T-cell (primary cell): ENCODE measurements around the gene ZBTB37. TPM values are rescaled to one million over a fixed set of nuclear protein-coding genes. Genes with fewer than 3 reads are reported as not detected.
"Not testable (repeated sequence)": the region's sequence is repeated elsewhere in the genome, so short reads cannot be mapped to it uniquely, and the experiment has no call there.

ENCODE experiments used
- ATAC-seq, 4 experiments: fragments of 200-7000 bp in 3 of 4; fragments of 150-1000 bp in 1 of 4; cut with Tn5 transposase; replicated peaks in 1 of 4; 1 replicate in 3 of 4; 2 replicates in 1 of 4; pipeline ENCODE4 v1.10.0; 2021; ENCODE audit warnings: moderate library complexity in 3 of 4, mild to moderate bottlenecking in 2 of 4, moderate number of reproducible peaks in 1 of 4
- CTCF ChIA-PET, 2 donors: fragments of 300-600 bp; sonication (Branson Sonifier 250); formaldehyde crosslinking; loops; one replicate each; lab custom pipeline; 2022; ENCODE audit warnings: antibody characterized with exemption in 2 of 2; lab: Charles Lee
- POLR2A ChIA-PET, 2 donors: fragments of 300-600 bp; sonication (Branson Sonifier 250); formaldehyde crosslinking; loops; one replicate each; lab custom pipeline; 2022; ENCODE audit warnings: antibody characterized with exemption in 2 of 2; lab: Charles Lee
- DNase-seq, 35 experiments: peaks; one replicate each; pipeline versions ENCODE4 v3.0.0 to v3.0.0-alpha.2; 2013 to 2023
- H3K27ac ChIP-seq: one replicate; pipeline ENCODE4 v1.5.1; 2013; ENCODE audit warnings: low read length
- H3K27me3 ChIP-seq, 2 experiments: replicated peaks in 1 of 2; 1 replicate in 1 of 2; 2 replicates in 1 of 2; pipeline versions ENCODE4 v1.6.1 to v1.7.0; 2013; ENCODE audit warnings: low read length in 1 of 2, mixed read lengths in 1 of 2; ENCODE audit not compliant: control insufficient read depth in 2 of 2, insufficient read depth in 2 of 2; ENCODE audit errors: extremely low read depth in 1 of 2
- H3K36me3 ChIP-seq, 2 donors: 1 replicate in 1 of 2; 2 replicates in 1 of 2; pipeline versions ENCODE4 v1.6.1 to v1.7.0; 2013; ENCODE audit warnings: low read length in 1 of 2; ENCODE audit not compliant: control insufficient read depth in 2 of 2, insufficient read depth in 1 of 2; ENCODE audit errors: extremely low read depth in 1 of 2
- H3K4me1 ChIP-seq, 2 experiments: 1 replicate in 1 of 2; 2 replicates in 1 of 2; pipeline versions ENCODE4 v1.6.1 to v1.7.0; 2013; ENCODE audit warnings: low read length in 2 of 2, mixed read lengths in 1 of 2; ENCODE audit not compliant: insufficient read depth in 2 of 2, control insufficient read depth in 1 of 2; ENCODE audit errors: extremely low read depth in 1 of 2
- H3K4me3 ChIP-seq, 2 donors: 1 replicate in 1 of 2; 2 replicates in 1 of 2; pipeline versions ENCODE4 v1.5.1 to v1.7.0; 2013; ENCODE audit warnings: mild to moderate bottlenecking in 2 of 2, low read length in 1 of 2, moderate library complexity in 1 of 2; ENCODE audit not compliant: control insufficient read depth in 1 of 2; ENCODE audit errors: extremely low read depth in 1 of 2
- H3K9me3 ChIP-seq: 2 replicates; pipeline ENCODE4 v1.7.0; 2013
- H3K27ac Mint-ChIP-seq, 2 donors: one replicate each; pipeline ENCODE4 v1.8.0; 2020 to 2021; ENCODE audit warnings: mild to moderate bottlenecking in 2 of 2, mixed read lengths in 2 of 2
- H3K27me3 Mint-ChIP-seq, 2 donors: one replicate each; pipeline ENCODE4 v1.8.0; 2021 to 2022; ENCODE audit warnings: mixed read lengths in 2 of 2
- H3K36me3 Mint-ChIP-seq: one replicate; pipeline ENCODE4 v1.8.0; 2021; ENCODE audit warnings: mixed read lengths
- H3K4me1 Mint-ChIP-seq, 3 donors: one replicate each; pipeline ENCODE4 v1.8.0; 2020 to 2022; ENCODE audit warnings: mixed read lengths in 3 of 3, mild to moderate bottlenecking in 1 of 3
- H3K4me3 Mint-ChIP-seq, 3 donors: one replicate each; pipeline ENCODE4 v1.8.0; 2020 to 2022; ENCODE audit warnings: mild to moderate bottlenecking in 3 of 3, mixed read lengths in 3 of 3, moderate library complexity in 3 of 3
- H3K9me3 Mint-ChIP-seq, 3 donors: one replicate each; pipeline ENCODE4 v1.8.0; 2020 to 2022; ENCODE audit warnings: mixed read lengths in 3 of 3
- WGBS: methylation state at CpG from one replicate; pipeline ENCODE4 v1.1.5; 2013; ENCODE audit warnings: missing lambda C conversion rate; ENCODE audit not compliant: insufficient coverage; 5-methylcytosine and 5-hydroxymethylcytosine counted together
- total RNA-seq, 35 experiments: library from RNA in 6 of 35; stranded (reverse) in 6 of 35; fragments of 120-200 nt in 1 of 35; gene quantifications; one replicate each; pipeline versions ENCODE4 v1.2.1 to v1.2.4 and lab custom pipeline; 2013 to 2026

ZBTB37 gene
- total RNA-seq, 5 donors from 2014 or later (not counting 1 experiment from before 2014, with no cell fraction given): 17.6 to 24.7 (median 22.4) TPM

DNA sequence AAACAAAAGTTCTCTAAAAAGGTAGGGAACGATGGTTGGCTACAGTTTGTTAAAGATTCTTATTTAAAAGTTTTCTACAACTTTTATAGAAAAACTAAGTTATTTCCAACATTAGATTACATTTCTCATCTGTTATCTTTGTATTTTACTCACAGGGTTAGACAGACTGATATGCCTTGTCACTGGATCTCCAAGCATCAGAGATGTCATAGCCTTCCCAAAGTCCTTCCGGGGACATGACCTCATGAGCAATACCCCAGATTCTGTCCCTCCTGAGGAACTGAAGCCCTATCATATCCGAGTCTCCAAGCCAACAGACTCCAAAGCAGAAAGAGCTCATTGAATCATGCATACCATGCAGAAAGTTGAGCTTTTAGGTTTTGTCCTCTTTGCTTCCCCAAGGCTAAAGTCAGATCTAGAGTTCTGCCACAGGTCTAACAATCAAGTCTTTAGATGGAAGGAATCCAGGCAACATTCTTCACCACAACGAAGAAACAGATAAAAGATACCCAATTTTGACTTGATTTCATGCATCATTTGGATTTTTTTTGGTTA is 10.7 kb upstream of the ZBTB37 start:
- Histone ChIP-seq H3K4me3 (no peak overlapping the region), H3K27me3 (no peaks in the 10 kb centered on the region), H3K4me1 (no peaks in the 10 kb centered on the region), H3K27ac (no peak overlapping the region), H3K9me3 (no peaks in the 10 kb centered on the region), H3K36me3 (peaks cover 3 to 49% of the 10 kb centered on the region in 2 donors)
- peaks cover 0 to 4% (median 2%) of the 10 kb centered on the region in 3 donors for H3K4me1 Mint-ChIP-seq
- H3K9me3 Mint-ChIP-seq: no peaks in the 10 kb centered on the region
- H3K4me3 Mint-ChIP-seq: no peak overlapping the region
- H3K27ac Mint-ChIP-seq: peak overlapping the region; percentile 27 to 80
- H3K36me3 Mint-ChIP-seq: peaks cover 45% of the 10 kb centered on the region
- ATAC-seq (no peak), DNase-seq (no peak)
- H3K27me3 Mint-ChIP-seq: no peaks in the 10 kb centered on the region
- ChIA-PET CTCF (interaction anchor here in 1 of 2 donors (0.7 kb wide), 1 partner anchor 13 kb away, joined by 3 read pairs; no protein-coding TSS in a partner anchor), POLR2A (interaction anchor here in 1 of 2 donors (1.0 kb wide), 1 partner anchor 8 kb away, joined by 3 read pairs; no protein-coding TSS in a partner anchor)
- WGBS: 100% methylated on average over 1 of the region's 4 CpGs

DNA sequence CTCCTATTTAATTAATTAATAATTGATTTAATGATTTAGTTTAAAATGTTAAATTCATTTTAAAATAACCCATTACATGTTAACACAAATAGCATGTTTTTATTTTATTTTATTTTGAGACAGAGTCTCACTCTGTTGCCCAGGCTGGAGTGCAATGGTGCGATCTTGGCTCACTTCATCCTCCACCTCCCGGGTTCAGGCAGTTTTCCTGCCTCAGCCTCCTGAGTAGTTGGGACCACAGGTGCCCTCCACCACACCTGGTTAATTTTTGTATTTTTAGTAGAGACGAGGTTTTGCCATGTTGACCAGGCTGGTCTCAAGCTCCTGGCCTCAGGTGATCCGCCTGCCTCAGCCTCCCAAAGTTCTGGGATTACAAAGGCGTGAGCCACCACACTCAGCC is 8.6 kb upstream of the ZBTB37 start:
- H3K4me1 ChIP-seq, H3K9me3 Mint-ChIP-seq, H3K9me3 ChIP-seq, POLR2A ChIA-PET, H3K27ac Mint-ChIP-seq, H3K27me3 Mint-ChIP-seq, H3K4me3 ChIP-seq, ATAC-seq, H3K27ac ChIP-seq, CTCF ChIA-PET, DNase-seq, H3K27me3 ChIP-seq, H3K4me3 Mint-ChIP-seq: not testable (repeated sequence)
- peaks cover 14 to 18% (median 14%) of the 10 kb centered on the region in 3 donors for H3K4me1 Mint-ChIP-seq
- H3K36me3 Mint-ChIP-seq: peaks cover 43% of the 10 kb centered on the region
- 86% methylated on average over 1 of the region's 5 CpGs for WGBS
- H3K36me3 ChIP-seq: peaks cover 8 to 56% of the 10 kb centered on the region in 2 donors

DNA sequence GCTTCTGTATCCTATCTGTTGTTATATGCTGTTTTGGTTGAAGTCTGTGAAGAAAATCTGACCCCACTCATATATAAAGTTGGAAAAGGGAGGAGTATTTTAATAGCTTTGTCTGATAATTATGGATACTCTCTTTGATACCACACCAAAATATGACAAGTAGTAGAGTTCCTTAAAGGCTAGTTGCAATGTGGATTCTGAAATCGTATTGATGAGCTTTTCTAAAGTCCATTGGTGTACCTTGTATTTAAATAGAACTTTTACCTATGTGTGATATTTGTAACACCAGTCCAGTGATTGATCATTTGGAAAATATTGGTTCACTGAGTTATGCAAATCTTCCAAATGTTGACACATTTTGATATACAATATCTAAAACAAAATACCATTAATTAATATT is 8.1 kb upstream of the ZBTB37 start:
- Histone ChIP-seq H3K27me3 (no peaks in the 10 kb centered on the region), H3K9me3 (no peaks in the 10 kb centered on the region), H3K27ac (no peak overlapping the region), H3K4me1 (peaks cover 2 to 7% of the 10 kb centered on the region in 2 experiments), H3K4me3 (no peak overlapping the region), H3K36me3 (peaks cover 13 to 56% of the 10 kb centered on the region in 2 donors)
- peaks cover 20 to 23% (median 20%) of the 10 kb centered on the region in 3 donors for H3K4me1 Mint-ChIP-seq
- ATAC-seq (no peak), DNase-seq (no peak)
- H3K36me3 Mint-ChIP-seq: peaks cover 43% of the 10 kb centered on the region
- ChIA-PET CTCF (interaction anchor here (0.6 kb wide), 2 partner anchors 167 to 822 kb away, joined by 3 read pairs; no protein-coding TSS in a partner anchor), POLR2A (interaction anchor here (0.6 to 1.0 kb wide), 4 partner anchors 16 to 442 kb away, joined by 3 to 4 read pairs (median 4); no protein-coding TSS in a partner anchor)
- H3K9me3 Mint-ChIP-seq: no peaks in the 10 kb centered on the region
- no peak overlapping the region for H3K4me3 Mint-ChIP-seq
- no CpG with 5 or more reads among the region's 1 CpG for WGBS
- H3K27ac Mint-ChIP-seq: peak overlapping the region in 1 of 2 donors; percentile 28
- no peaks in the 10 kb centered on the region for H3K27me3 Mint-ChIP-seq

DNA sequence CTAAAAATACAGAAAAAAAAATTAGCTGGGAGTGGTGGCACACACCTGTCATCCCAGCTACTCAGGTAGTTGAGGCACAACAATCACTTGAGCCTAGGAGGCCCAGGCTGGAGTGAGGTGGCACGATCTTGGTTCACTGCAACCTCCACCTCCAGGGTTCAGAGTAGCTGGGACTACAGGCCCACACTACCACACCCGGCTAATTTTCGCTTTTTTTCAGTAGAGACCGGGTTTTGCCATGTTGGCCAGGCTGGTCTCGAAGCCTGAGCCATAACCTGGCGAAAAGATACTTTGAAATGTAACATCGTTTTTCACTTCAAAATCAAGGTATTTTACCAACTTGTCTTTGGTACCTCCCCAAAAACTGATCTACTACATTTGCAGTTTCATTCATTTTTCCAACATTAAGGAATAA is 6.4 kb upstream of the ZBTB37 start:
- Histone ChIP-seq H3K27ac (no peak overlapping the region), H3K36me3 (peaks cover 16 to 64% of the 10 kb centered on the region in 2 donors), H3K27me3 (no peaks in the 10 kb centered on the region), H3K9me3 (no peaks in the 10 kb centered on the region), H3K4me3 (no peak overlapping the region), H3K4me1 (peaks cover 9 to 15% of the 10 kb centered on the region in 2 experiments)
- H3K4me1 Mint-ChIP-seq: peaks cover 32 to 40% (median 36%) of the 10 kb centered on the region in 3 donors
- H3K36me3 Mint-ChIP-seq: peaks cover 50% of the 10 kb centered on the region
- WGBS: 84% methylated on average over 6 of the region's 7 CpGs
- H3K27ac Mint-ChIP-seq: peak overlapping the region in 1 of 2 donors; percentile 75
- no peaks in the 10 kb centered on the region for H3K27me3 Mint-ChIP-seq
- ChIA-PET POLR2A (interaction anchor here (0.5 to 0.7 kb wide), 3 partner anchors 13 to 30 kb away, joined by 3 to 4 read pairs (median 3); no protein-coding TSS in a partner anchor), CTCF (interaction anchor here (0.6 to 0.7 kb wide), 2 partner anchors 885 to 1198 kb away, joined by 3 read pairs; no protein-coding TSS in a partner anchor)
- no peaks in the 10 kb centered on the region for H3K9me3 Mint-ChIP-seq
- H3K4me3 Mint-ChIP-seq: no peak overlapping the region
- ATAC-seq (no peak), DNase-seq (no peak)

DNA sequence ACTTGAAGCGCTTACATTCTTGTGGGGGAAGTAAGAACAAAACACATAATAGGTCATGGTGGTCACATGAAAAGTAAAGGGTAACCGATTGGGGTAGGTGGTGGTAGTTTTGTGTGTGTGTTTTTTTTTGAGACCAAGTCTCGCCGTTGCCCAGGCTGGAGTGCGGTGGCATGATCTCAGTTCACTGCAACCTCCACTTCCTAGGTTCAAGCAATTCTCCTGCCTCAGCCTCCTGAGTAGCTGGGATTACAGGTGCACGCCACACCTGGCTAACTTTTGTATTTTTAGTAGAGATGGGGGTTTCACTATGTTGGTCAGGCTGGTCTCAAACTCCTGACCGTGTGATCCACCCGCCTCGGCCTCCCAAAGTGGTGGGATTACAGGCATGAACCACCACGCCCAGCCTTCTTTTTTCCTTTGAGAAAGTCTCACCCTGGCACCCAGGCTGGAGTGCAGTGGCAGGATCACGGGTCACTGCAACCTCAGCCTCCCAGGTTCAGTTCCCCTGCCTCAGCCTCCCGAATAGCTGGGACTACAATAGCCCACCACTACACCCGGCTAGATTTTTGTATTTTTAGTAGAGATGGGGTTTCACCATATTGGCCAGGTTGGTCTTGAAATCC is 5.9 kb upstream of the ZBTB37 start:
- Mint-ChIP-seq H3K27ac (peak overlapping the region in 1 of 2 donors; percentile 75), H3K4me1 (peaks cover 37 to 45% (median 40%) of the 10 kb centered on the region in 3 donors), H3K36me3 (peaks cover 52% of the 10 kb centered on the region)
- 85% methylated on average over 3 of the region's 13 CpGs for WGBS
- not testable (repeated sequence) for H3K4me3 Mint-ChIP-seq, DNase-seq, H3K9me3 ChIP-seq, H3K4me3 ChIP-seq, H3K9me3 Mint-ChIP-seq, ATAC-seq, H3K27me3 Mint-ChIP-seq, H3K27ac ChIP-seq, H3K27me3 ChIP-seq
- ChIA-PET POLR2A (interaction anchor here (0.5 to 1.0 kb wide), 4 partner anchors 18 to 1106 kb away, joined by 3 to 4 read pairs (median 3); no protein-coding TSS in a partner anchor), CTCF (interaction anchor here in 1 of 2 donors (0.7 kb wide), 1 partner anchor 1198 kb away, joined by 3 read pairs; no protein-coding TSS in a partner anchor)
- peaks cover 14 to 16% of the 10 kb centered on the region in 2 experiments for H3K4me1 ChIP-seq
- peaks cover 16 to 60% of the 10 kb centered on the region in 2 donors for H3K36me3 ChIP-seq

DNA sequence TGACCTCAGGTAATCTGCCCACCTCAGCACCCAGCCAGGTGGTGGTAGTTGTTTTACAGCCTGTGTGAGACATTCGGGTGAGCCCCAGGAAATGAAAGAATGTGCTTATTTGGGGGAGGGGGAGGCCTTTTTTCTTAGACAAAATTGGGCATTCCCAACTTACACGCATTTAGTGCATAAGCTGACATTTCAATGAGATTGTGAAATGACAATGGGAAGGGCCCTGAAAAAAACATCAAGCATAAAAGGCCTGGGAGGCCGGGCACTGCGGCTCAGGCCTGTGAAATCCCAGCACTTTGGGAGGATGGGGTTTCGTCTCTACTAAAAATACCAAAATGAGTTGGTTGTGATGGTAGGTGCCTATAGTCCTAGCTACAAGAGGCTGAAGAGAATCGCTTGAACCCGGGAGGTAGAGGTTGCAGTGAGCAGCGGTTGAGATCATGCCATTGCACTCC is 5.4 kb upstream of the ZBTB37 start:
- Mint-ChIP-seq H3K4me3 (no peak overlapping the region), H3K36me3 (peaks cover 48% of the 10 kb centered on the region), H3K9me3 (no peaks in the 10 kb centered on the region), H3K4me1 (peaks cover 38 to 50% (median 40%) of the 10 kb centered on the region in 3 donors), H3K27me3 (no peaks in the 10 kb centered on the region), H3K27ac (peak overlapping the region in 1 of 2 donors; percentile 58)
- WGBS: 47% methylated on average over 3 of the region's 8 CpGs
- ChIA-PET CTCF (no interaction called here), POLR2A (interaction anchor here in 1 of 2 donors (0.7 to 1.0 kb wide), 2 partner anchors 11 to 36 kb away, joined by 3 to 4 read pairs; no protein-coding TSS in a partner anchor)
- ATAC-seq (no peak), DNase-seq (no peak)
- no peak overlapping the region for H3K4me3 ChIP-seq
- no peaks in the 10 kb centered on the region for H3K9me3 ChIP-seq
- H3K36me3 ChIP-seq: peaks cover 16 to 57% of the 10 kb centered on the region in 2 donors
- H3K27ac ChIP-seq: no peak overlapping the region
- H3K27me3 ChIP-seq: no peaks in the 10 kb centered on the region
- peaks cover 16 to 19% of the 10 kb centered on the region in 2 experiments for H3K4me1 ChIP-seq
